B cell (primary cell): ENCODE results near the gene PRRG1. TPM values are rescaled to one million over a fixed set of nuclear protein-coding genes. Genes with fewer than 3 reads are reported as not detected.

ENCODE experiments used
- ATAC-seq: fragments of 200-7000 bp; cut with Tn5 transposase; one replicate; pipeline ENCODE4 v1.10.0; 2021; ENCODE audit warnings: low read depth, mild to moderate bottlenecking, moderate number of reproducible peaks, moderate library complexity
- CTCF ChIA-PET: fragments of 350-600 bp; sonication (Branson Sonifier 250); formaldehyde crosslinking; loops from one replicate; lab custom pipeline; 2021; ENCODE audit warnings: antibody characterized with exemption, inconsistent platforms; lab: Charles Lee
- POLR2A ChIA-PET: fragments of 350-600 bp; sonication (Branson Sonifier 250); formaldehyde crosslinking; loops from one replicate; lab custom pipeline; 2021; ENCODE audit warnings: antibody characterized with exemption; lab: Charles Lee
- DNase-seq: peaks from one replicate; pipeline ENCODE4 v3.0.0; 2013
- H2AFZ ChIP-seq: 2 replicates; pipeline ENCODE4 v1.6.1; 2012; ENCODE audit warnings: mild to moderate bottlenecking, low read depth, low read length; ENCODE audit not compliant: insufficient read depth, poor library complexity, severe bottlenecking
- H3K27ac ChIP-seq, 2 donors: 1 replicate in 1 of 2; 2 replicates in 1 of 2; pipeline ENCODE4 v1.5.1; 2012 to 2013; ENCODE audit warnings: low read length in 2 of 2, mild to moderate bottlenecking in 2 of 2, moderate library complexity in 1 of 2
- H3K27me3 ChIP-seq, 4 experiments: fragments of 200-600 bp in 1 of 4; sonication (generic) in 1 of 4; replicated peaks in 1 of 4; 1 replicate in 2 of 4; 2 replicates in 2 of 4; pipeline versions ENCODE4 v1.6.1 to v1.7.0; 2013 to 2016; ENCODE audit warnings: low read length in 3 of 4, mild to moderate bottlenecking in 2 of 4, mixed read lengths in 1 of 4, moderate library complexity in 1 of 4; ENCODE audit not compliant: insufficient read depth in 4 of 4, control insufficient read depth in 3 of 4; ENCODE audit errors: control extremely low read depth in 1 of 4
- H3K36me3 ChIP-seq, 2 experiments: replicated peaks in 1 of 2; 1 replicate in 1 of 2; 2 replicates in 1 of 2; pipeline versions ENCODE4 v1.6.1 to v1.7.1; 2013; ENCODE audit warnings: low read length in 1 of 2; ENCODE audit not compliant: insufficient read depth in 2 of 2, control insufficient read depth in 1 of 2; ENCODE audit errors: control extremely low read depth in 1 of 2, extremely low read depth in 1 of 2
- H3K4me1 ChIP-seq, 2 donors: fragments of 200-600 bp in 1 of 2; sonication (generic) in 1 of 2; 1 replicate in 1 of 2; 2 replicates in 1 of 2; pipeline versions ENCODE4 v1.5.1 to v1.6.1; 2013 to 2017; ENCODE audit warnings: low read length in 2 of 2; ENCODE audit not compliant: control insufficient read depth in 2 of 2, insufficient read depth in 2 of 2
- H3K4me2 ChIP-seq: replicated peaks from 2 replicates; pipeline ENCODE3; 2012; ENCODE audit warnings: mild to moderate bottlenecking, low read depth, low read length; ENCODE audit not compliant: poor library complexity, severe bottlenecking
- H3K4me3 ChIP-seq, 5 experiments: fragments of 200-600 bp in 1 of 5; sonication (generic) in 1 of 5; 1 replicate in 3 of 5; 2 replicates in 2 of 5; pipeline versions ENCODE4 v1.5.1 to v1.7.0; 2011 to 2016; ENCODE audit warnings: low read length in 4 of 5, mild to moderate bottlenecking in 4 of 5, low read depth in 2 of 5, control low read depth in 1 of 5, moderate library complexity in 1 of 5; ENCODE audit not compliant: insufficient read depth in 1 of 5; ENCODE audit errors: control extremely low read depth in 1 of 5, extremely low read depth in 1 of 5
- H3K79me2 ChIP-seq: fragments of 200-600 bp; sonication (generic); one replicate; pipeline ENCODE4 v1.6.0; 2016; ENCODE audit warnings: low read length; ENCODE audit not compliant: control insufficient read depth, insufficient read depth
- H3K9ac ChIP-seq: fragments of 200-600 bp; sonication (generic); 2 replicates; pipeline ENCODE4 v1.6.1; 2017; ENCODE audit warnings: mild to moderate bottlenecking, low read length, moderate library complexity
- H3K9me3 ChIP-seq, 3 donors: one replicate each; pipeline versions ENCODE4 v1.6.1 to v1.7.1; 2013; ENCODE audit warnings: low read length in 2 of 3; ENCODE audit not compliant: control insufficient read depth in 2 of 3, insufficient read depth in 1 of 3; ENCODE audit errors: control extremely low read depth in 1 of 3
- H4K20me1 ChIP-seq: 2 replicates; pipeline ENCODE4 v1.6.0; 2012; ENCODE audit warnings: mild to moderate bottlenecking, low read length; ENCODE audit not compliant: insufficient read depth, control insufficient read depth, poor library complexity, severe bottlenecking
- H3K27ac Mint-ChIP-seq: one replicate; pipeline ENCODE4 v1.8.0; 2021; ENCODE audit warnings: mixed read lengths
- H3K27me3 Mint-ChIP-seq: one replicate; pipeline ENCODE4 v1.8.0; 2021; ENCODE audit warnings: mixed read lengths
- H3K4me1 Mint-ChIP-seq: one replicate; pipeline ENCODE4 v1.8.0; 2021; ENCODE audit warnings: mixed read lengths
- H3K4me3 Mint-ChIP-seq: one replicate; pipeline ENCODE4 v1.8.0; 2021; ENCODE audit warnings: mixed read lengths
- H3K9me3 Mint-ChIP-seq: one replicate; pipeline ENCODE4 v1.8.0; 2022; ENCODE audit warnings: mixed read lengths; ENCODE audit not compliant: insufficient read depth
- EZH2 ChIP-seq: IDR thresholded peaks from 2 replicates; pipeline ENCODE4 v1.6.1; 2012; ENCODE audit warnings: borderline replicate concordance, low read depth, mild to moderate bottlenecking, moderate library complexity, low read length; ENCODE audit not compliant: insufficient read depth, poor library complexity, severe bottlenecking
- WGBS: methylation state at CpG from one replicate; pipeline ENCODE4 v1.1.5; 2013; ENCODE audit warnings: missing lambda C conversion rate; ENCODE audit not compliant: insufficient coverage; 5-methylcytosine and 5-hydroxymethylcytosine counted together
- intact Hi-C: fragments of 100-400 bp; cut with micrococcal nuclease; formaldehyde crosslinking; loops from one replicate; pipeline ENCODE4 v1.10.0; 2022
- polyA plus RNA-seq: library from polyadenylated mRNA; depleted of rRNA; stranded (reverse); fragments of >200 nt; gene quantifications from 2 replicates; pipeline ENCODE4 v1.2.3, GENCODE V29; 2012
- total RNA-seq, 2 donors: library from RNA; stranded (reverse); fragments of 120-200 nt in 1 of 2; gene quantifications; 1 replicate in 1 of 2; 2 replicates in 1 of 2; pipeline versions ENCODE4 v1.2.3 to v1.2.4, GENCODE V29; 2013 to 2022
- TF ChIP-seq, protein P1 (sequence below): fragments of 200-600 bp; IDR thresholded peaks from one replicate; pipeline ENCODE4 v1.8.0; 2022; ENCODE audit warnings: antibody characterized with exemption, mild to moderate bottlenecking

Gene PRRG1
- total and polyA plus RNA-seq, 2 donors (not counting 1 experiment from before 2014, with no cell fraction given) = not detected

DNA sequence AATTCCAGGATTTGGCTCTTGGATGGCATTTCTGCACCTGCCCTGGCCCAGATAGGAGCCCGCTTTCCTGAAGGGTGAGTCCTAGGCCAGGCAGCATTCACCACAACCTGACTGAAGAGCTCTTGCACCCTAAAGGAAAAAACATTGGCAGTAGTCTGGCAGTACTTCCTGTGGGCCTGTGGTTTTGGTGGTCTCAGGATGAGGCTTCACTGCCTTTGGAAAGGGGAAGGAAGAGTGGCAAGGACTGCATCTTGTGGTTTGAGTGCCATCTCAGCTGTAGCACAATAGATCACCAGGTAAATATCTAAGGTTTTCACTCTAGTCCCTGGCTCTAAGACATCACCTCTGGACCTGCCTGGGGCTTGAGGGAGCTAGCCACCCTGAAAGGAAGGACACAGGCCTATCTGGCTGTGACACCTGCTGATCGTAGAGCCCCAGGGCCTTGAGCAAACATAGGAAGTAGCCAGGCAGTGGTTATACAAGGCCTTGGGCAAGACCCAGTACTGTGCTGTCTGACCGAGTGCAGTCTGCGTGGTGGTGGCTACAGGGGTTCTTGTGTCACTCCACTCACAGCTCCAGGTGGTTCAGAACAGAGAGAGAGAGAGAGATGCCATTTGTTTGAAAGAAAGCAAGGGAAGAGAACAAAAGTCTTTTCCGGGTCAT, 28.5 kb upstream of the PRRG1 start:
- CTCF ChIA-PET = no interaction called here
- Histone ChIP-seq H3K27ac (no peak overlapping the region), H3K79me2 (no peaks in the 10 kb centered on the region), H3K4me3 (no peak overlapping the region), H3K27me3 (no peaks in the 10 kb centered on the region), H3K9me3 (no peaks in the 10 kb centered on the region), H2AFZ (no peak overlapping the region), H4K20me1 (no peaks in the 10 kb centered on the region), H3K9ac (no peak overlapping the region), H3K4me1 (no peaks in the 10 kb centered on the region), H3K4me2 (no peak overlapping the region), H3K36me3 (no peaks in the 10 kb centered on the region)
- Mint-ChIP-seq H3K9me3 (no peaks in the 10 kb centered on the region), H3K4me3 (no peak overlapping the region), H3K27me3 (no peaks in the 10 kb centered on the region), H3K4me1 (no peaks in the 10 kb centered on the region), H3K27ac (no peak overlapping the region)
- POLR2A ChIA-PET = no interaction called here
- intact Hi-C loops = no loop called here
- no peak for DNase-seq
- no peak for TF ChIP-seq EZH2
- TF ChIP-seq, protein P1, sequence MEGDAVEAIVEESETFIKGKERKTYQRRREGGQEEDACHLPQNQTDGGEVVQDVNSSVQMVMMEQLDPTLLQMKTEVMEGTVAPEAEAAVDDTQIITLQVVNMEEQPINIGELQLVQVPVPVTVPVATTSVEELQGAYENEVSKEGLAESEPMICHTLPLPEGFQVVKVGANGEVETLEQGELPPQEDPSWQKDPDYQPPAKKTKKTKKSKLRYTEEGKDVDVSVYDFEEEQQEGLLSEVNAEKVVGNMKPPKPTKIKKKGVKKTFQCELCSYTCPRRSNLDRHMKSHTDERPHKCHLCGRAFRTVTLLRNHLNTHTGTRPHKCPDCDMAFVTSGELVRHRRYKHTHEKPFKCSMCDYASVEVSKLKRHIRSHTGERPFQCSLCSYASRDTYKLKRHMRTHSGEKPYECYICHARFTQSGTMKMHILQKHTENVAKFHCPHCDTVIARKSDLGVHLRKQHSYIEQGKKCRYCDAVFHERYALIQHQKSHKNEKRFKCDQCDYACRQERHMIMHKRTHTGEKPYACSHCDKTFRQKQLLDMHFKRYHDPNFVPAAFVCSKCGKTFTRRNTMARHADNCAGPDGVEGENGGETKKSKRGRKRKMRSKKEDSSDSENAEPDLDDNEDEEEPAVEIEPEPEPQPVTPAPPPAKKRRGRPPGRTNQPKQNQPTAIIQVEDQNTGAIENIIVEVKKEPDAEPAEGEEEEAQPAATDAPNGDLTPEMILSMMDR = no peak
- ATAC-seq = no peak
- 17% methylated on average over 1 of the region's 5 CpGs for WGBS

DNA sequence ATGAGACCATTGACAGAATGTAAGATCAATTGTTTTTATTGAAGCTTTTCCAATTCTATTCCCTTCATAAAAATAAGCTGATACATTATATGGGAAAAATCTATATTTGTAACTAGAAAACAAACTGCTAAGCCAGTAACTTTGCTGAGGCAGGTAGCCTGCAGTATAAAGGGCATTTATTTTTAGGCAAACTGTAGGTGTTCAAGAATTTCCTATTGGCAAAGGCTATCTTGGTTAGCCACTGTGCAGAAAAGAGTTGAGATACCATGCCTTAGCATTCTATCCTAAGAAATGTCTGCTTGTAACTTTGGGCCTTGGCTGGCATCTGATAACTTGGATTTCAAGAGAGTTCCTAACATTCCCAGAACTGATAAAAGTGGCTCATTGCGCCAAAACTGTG, 18.5 kb upstream of the PRRG1 start:
- Histone ChIP-seq H3K4me3 (no peak overlapping the region), H3K4me2 (no peak overlapping the region), H4K20me1 (no peaks in the 10 kb centered on the region), H3K4me1 (no peaks in the 10 kb centered on the region), H3K9me3 (no peaks in the 10 kb centered on the region), H3K27ac (no peak overlapping the region), H3K79me2 (no peaks in the 10 kb centered on the region), H3K9ac (no peak overlapping the region), H3K27me3 (no peaks in the 10 kb centered on the region), H2AFZ (no peak overlapping the region), H3K36me3 (no peaks in the 10 kb centered on the region)
- no peak for TF ChIP-seq EZH2
- TF ChIP-seq, protein P1 = no peak
- DNase-seq (no peak), ATAC-seq (no peak)
- no peak overlapping the region for H3K27ac Mint-ChIP-seq
- intact Hi-C loops = no loop called here
- H3K27me3 Mint-ChIP-seq = no peaks in the 10 kb centered on the region
- POLR2A ChIA-PET = no interaction called here
- no peaks in the 10 kb centered on the region for H3K4me1 Mint-ChIP-seq
- CTCF ChIA-PET = no interaction called here
- no CpG with 5 or more reads among the region's 1 CpG for WGBS
- no peak overlapping the region for H3K4me3 Mint-ChIP-seq
- no peaks in the 10 kb centered on the region for H3K9me3 Mint-ChIP-seq
